Lower lobe of right lung (tissue), 2 donors: ENCODE data around the gene KAT2A. TPM values are rescaled to one million over a fixed set of nuclear protein-coding genes. Genes with fewer than 3 reads are reported as not detected.

ENCODE experiments used
- ATAC-seq, 2 donors: fragments of 200-7000 bp; cut with Tn5 transposase; one replicate each; pipeline ENCODE4 v1.9.1; 2020 to 2022; ENCODE audit warnings: mild to moderate bottlenecking in 2 of 2, moderate library complexity in 2 of 2
- DNase-seq: peaks from one replicate; pipeline ENCODE4 v3.0.0-alpha.2; 2020
- H3K27ac ChIP-seq: fragments of 200-600 bp; one replicate; pipeline ENCODE4 v1.8.0; 2022
- H3K27me3 ChIP-seq: fragments of 200-600 bp; one replicate; pipeline ENCODE4 v1.8.0; 2022; ENCODE audit warnings: low read depth
- H3K36me3 ChIP-seq: fragments of 200-600 bp; one replicate; pipeline ENCODE4 v1.8.0; 2022; ENCODE audit warnings: mild to moderate bottlenecking
- H3K4me1 ChIP-seq: fragments of 200-600 bp; one replicate; pipeline ENCODE4 v1.8.0; 2022
- H3K4me3 ChIP-seq: fragments of 200-600 bp; one replicate; pipeline ENCODE4 v1.8.0; 2022; ENCODE audit warnings: mild to moderate bottlenecking
- H3K9me3 ChIP-seq: fragments of 200-600 bp; one replicate; pipeline ENCODE4 v1.8.0; 2022
- CTCF ChIP-seq: fragments of 200-600 bp; IDR thresholded peaks from one replicate; pipeline ENCODE4 v1.8.0; 2022; ENCODE audit warnings: antibody characterized with exemption, mild to moderate bottlenecking
- intact Hi-C: fragments of 100-400 bp; cut with DNase I; formaldehyde crosslinking; loops from one replicate; pipeline ENCODE4 v1.11.0; 2022
- total RNA-seq: library from RNA; stranded (reverse); fragmentation: NEBNext Ultra II Directional; extraction: Animal tissue kit (Norgen Biotek cat#: 25700); gene quantifications from one replicate; pipeline ENCODE4 v1.2.1, GENCODE V29; 2021
- donor health status: DM: no; HTN: yes; CAD: no; lungs with severe emphysema.

KAT2A gene
- total RNA-seq, 1 donor from 2014 or later: 41.6 TPM

GRCh38 chr17:42076797-42077559 is 44.2 kb downstream of the KAT2A start:
- intact Hi-C loops: no loop called here
- Histone ChIP-seq H3K4me3 (no peak overlapping the region), H3K36me3 (no peaks in the 10 kb centered on the region), H3K4me1 (peaks cover 8% of the 10 kb centered on the region), H3K27ac (no peak overlapping the region), H3K27me3 (peaks cover 17% of the 10 kb centered on the region), H3K9me3 (no peaks in the 10 kb centered on the region)
- ATAC-seq: no peak
- DNase-seq: no peak
- TF ChIP-seq CTCF: no peak

- H3K27ac ChIP-seq: no peak overlapping the region
- no peak overlapping the region for H3K4me3 ChIP-seq
- H3K9me3 ChIP-seq: no peaks in the 10 kb centered on the region
- no peak for DNase-seq
- no peak for ATAC-seq
- intact Hi-C loops: no loop called here
- no peaks in the 10 kb centered on the region for H3K36me3 ChIP-seq
- peaks cover 10% of the 10 kb centered on the region for H3K4me1 ChIP-seq
- peaks cover 29% of the 10 kb centered on the region for H3K27me3 ChIP-seq
- TF ChIP-seq CTCF: no peak
Measured at GRCh38 chr17:42075789-42076188, 45.4 kb downstream of the KAT2A start.

GRCh38 chr17:42072323-42073187 is 48.6 kb downstream of the KAT2A start:
- no peak for DNase-seq
- intact Hi-C loops: no loop called here
- no peak for TF ChIP-seq CTCF
- peaks cover 36% of the 10 kb centered on the region for H3K27me3 ChIP-seq
- H3K36me3 ChIP-seq: no peaks in the 10 kb centered on the region
- peak; percentile 57 to 70 for ATAC-seq
- no peak overlapping the region for H3K27ac ChIP-seq
- no peaks in the 10 kb centered on the region for H3K9me3 ChIP-seq
- H3K4me1 ChIP-seq: peaks cover 10% of the 10 kb centered on the region
- H3K4me3 ChIP-seq: peak overlapping the region; percentile 41

- no peaks in the 10 kb centered on the region for H3K36me3 ChIP-seq
- peaks cover 10% of the 10 kb centered on the region for H3K4me1 ChIP-seq
- intact Hi-C loops: no loop called here
- ATAC-seq: no peak
- H3K27me3 ChIP-seq: peaks cover 36% of the 10 kb centered on the region
- no peak overlapping the region for H3K27ac ChIP-seq
- no peaks in the 10 kb centered on the region for H3K9me3 ChIP-seq
- peak overlapping the region; percentile 41 for H3K4me3 ChIP-seq
- no peak for TF ChIP-seq CTCF
- DNase-seq: no peak
Measured at GRCh38 chr17:42071810-42072209, 49.4 kb downstream of the KAT2A start.

GRCh38 chr17:42068979-42069378 is 52.2 kb downstream of the KAT2A start:
- no peak for ATAC-seq
- Histone ChIP-seq H3K36me3 (no peaks in the 10 kb centered on the region), H3K4me1 (peaks cover 10% of the 10 kb centered on the region), H3K4me3 (no peak overlapping the region), H3K27ac (no peak overlapping the region), H3K9me3 (no peaks in the 10 kb centered on the region), H3K27me3 (peaks cover 36% of the 10 kb centered on the region)
- DNase-seq: no peak
- TF ChIP-seq CTCF: no peak
- intact Hi-C loops: no loop called here
